Parathyroid adenoma (tissue), 2 donors: ENCODE data around the gene HRH3.

Source experiments
- H2AFZ ChIP-seq: fragments of 300-600 bp; sonication (generic); one replicate; pipeline ENCODE4 v1.7.0; 2017; ENCODE audit warnings: antibody characterized with exemption, mild to moderate bottlenecking
- H3K27ac ChIP-seq: fragments of 300-600 bp; sonication (generic); one replicate; pipeline ENCODE4 v1.7.0; 2017
- H3K27me3 ChIP-seq: fragments of 300-600 bp; sonication (generic); one replicate; pipeline ENCODE4 v1.7.0; 2017; ENCODE audit warnings: low read length; ENCODE audit not compliant: control insufficient read depth, insufficient read depth
- H3K36me3 ChIP-seq: fragments of 300-600 bp; sonication (generic); one replicate; pipeline ENCODE4 v1.7.0; 2017; ENCODE audit warnings: low read length; ENCODE audit not compliant: control insufficient read depth, insufficient read depth
- H3K4me1 ChIP-seq: fragments of 300-600 bp; sonication (generic); one replicate; pipeline ENCODE4 v1.7.0; 2017; ENCODE audit warnings: control low read depth
- H3K4me2 ChIP-seq: fragments of 300-600 bp; sonication (generic); one replicate; pipeline ENCODE4 v1.7.0; 2017; ENCODE audit warnings: low read length
- H3K4me3 ChIP-seq: fragments of 300-600 bp; sonication (generic); one replicate; pipeline ENCODE4 v1.7.0; 2017; ENCODE audit warnings: low read depth, low read length
- H3K79me2 ChIP-seq: fragments of 300-600 bp; sonication (generic); one replicate; pipeline ENCODE4 v1.7.0; 2017; ENCODE audit warnings: control low read depth
- H3K9ac ChIP-seq: fragments of 300-600 bp; sonication (generic); one replicate; pipeline ENCODE4 v1.7.0; 2017; ENCODE audit warnings: mild to moderate bottlenecking
- H3K9me3 ChIP-seq: fragments of 300-600 bp; sonication (generic); one replicate; pipeline ENCODE4 v1.7.0; 2017; ENCODE audit warnings: low read length; ENCODE audit not compliant: control insufficient read depth
- CTCF ChIP-seq: fragments of 300-600 bp; sonication (generic); IDR thresholded peaks from one replicate; pipeline ENCODE4 v1.7.0; 2017; ENCODE audit warnings: antibody characterized with exemption, mild to moderate bottlenecking
- donor health status: primary hyperparathyroidism.

Gene HRH3

GRCh38 chr20:62211769-62212288 lies 8.2 kb downstream of the HRH3 start:
- no peak overlapping the region for H3K4me3 ChIP-seq
- H3K9ac ChIP-seq: no peak overlapping the region
- H2AFZ ChIP-seq: no peak overlapping the region
- H3K79me2 ChIP-seq: no peaks in the 10 kb centered on the region
- H3K4me1 ChIP-seq: no peaks in the 10 kb centered on the region
- H3K4me2 ChIP-seq: no peak overlapping the region
- no peak for TF ChIP-seq CTCF
- no peaks in the 10 kb centered on the region for H3K9me3 ChIP-seq
- H3K27me3 ChIP-seq: no peaks in the 10 kb centered on the region
- no peaks in the 10 kb centered on the region for H3K36me3 ChIP-seq
- H3K27ac ChIP-seq: no peak overlapping the region

GRCh38 chr20:62211216-62211615 lies 8.9 kb downstream of the HRH3 start:
- no peak overlapping the region for H3K9ac ChIP-seq
- H3K27ac ChIP-seq: no peak overlapping the region
- no peak for TF ChIP-seq CTCF
- H3K36me3 ChIP-seq: no peaks in the 10 kb centered on the region
- H3K4me2 ChIP-seq: no peak overlapping the region
- H3K4me3 ChIP-seq: no peak overlapping the region
- H3K79me2 ChIP-seq: no peaks in the 10 kb centered on the region
- no peaks in the 10 kb centered on the region for H3K4me1 ChIP-seq
- no peaks in the 10 kb centered on the region for H3K9me3 ChIP-seq
- no peak overlapping the region for H2AFZ ChIP-seq
- no peaks in the 10 kb centered on the region for H3K27me3 ChIP-seq

GRCh38 chr20:62210496-62210855 lies 9.6 kb downstream of the HRH3 start:
- no peaks in the 10 kb centered on the region for H3K9me3 ChIP-seq
- H2AFZ ChIP-seq: no peak overlapping the region
- H3K36me3 ChIP-seq: no peaks in the 10 kb centered on the region
- no peak overlapping the region for H3K27ac ChIP-seq
- no peak for TF ChIP-seq CTCF
- no peaks in the 10 kb centered on the region for H3K27me3 ChIP-seq
- no peaks in the 10 kb centered on the region for H3K4me1 ChIP-seq
- no peak overlapping the region for H3K4me2 ChIP-seq
- H3K79me2 ChIP-seq: no peaks in the 10 kb centered on the region
- no peak overlapping the region for H3K9ac ChIP-seq
- H3K4me3 ChIP-seq: no peak overlapping the region

- Histone ChIP-seq H3K9me3 (no peaks in the 10 kb centered on the region), H2AFZ (no peak overlapping the region), H3K9ac (no peak overlapping the region), H3K27me3 (no peaks in the 10 kb centered on the region), H3K36me3 (no peaks in the 10 kb centered on the region), H3K27ac (no peak overlapping the region), H3K4me1 (no peaks in the 10 kb centered on the region), H3K4me3 (no peak overlapping the region), H3K4me2 (no peak overlapping the region), H3K79me2 (no peaks in the 10 kb centered on the region)
- no peak for TF ChIP-seq CTCF
These were observed 10.1 kb downstream of the HRH3 start for GRCh38 chr20:62209850-62210495.
